Epithelial cell of esophagus (primary cell): ENCODE data around the gene MMRN1.

Source experiments
- DNase-seq: peaks from one replicate; pipeline ENCODE4 v3.0.0; 2010; ENCODE audit warnings: low read depth
- H3K4me3 ChIP-seq: 2 replicates; pipeline ENCODE4 v1.5.1; 2011; ENCODE audit warnings: mild to moderate bottlenecking, low read length, control low read depth
- TF ChIP-seq, protein P1 (sequence below): IDR thresholded peaks from 2 replicates; pipeline ENCODE4 v1.5.1; 2011; ENCODE audit warnings: low read depth, mild to moderate bottlenecking, low read length, control low read depth, inconsistent platforms; ENCODE audit not compliant: insufficient read depth; ENCODE audit errors: missing control alignments

MMRN1 gene, protein sequence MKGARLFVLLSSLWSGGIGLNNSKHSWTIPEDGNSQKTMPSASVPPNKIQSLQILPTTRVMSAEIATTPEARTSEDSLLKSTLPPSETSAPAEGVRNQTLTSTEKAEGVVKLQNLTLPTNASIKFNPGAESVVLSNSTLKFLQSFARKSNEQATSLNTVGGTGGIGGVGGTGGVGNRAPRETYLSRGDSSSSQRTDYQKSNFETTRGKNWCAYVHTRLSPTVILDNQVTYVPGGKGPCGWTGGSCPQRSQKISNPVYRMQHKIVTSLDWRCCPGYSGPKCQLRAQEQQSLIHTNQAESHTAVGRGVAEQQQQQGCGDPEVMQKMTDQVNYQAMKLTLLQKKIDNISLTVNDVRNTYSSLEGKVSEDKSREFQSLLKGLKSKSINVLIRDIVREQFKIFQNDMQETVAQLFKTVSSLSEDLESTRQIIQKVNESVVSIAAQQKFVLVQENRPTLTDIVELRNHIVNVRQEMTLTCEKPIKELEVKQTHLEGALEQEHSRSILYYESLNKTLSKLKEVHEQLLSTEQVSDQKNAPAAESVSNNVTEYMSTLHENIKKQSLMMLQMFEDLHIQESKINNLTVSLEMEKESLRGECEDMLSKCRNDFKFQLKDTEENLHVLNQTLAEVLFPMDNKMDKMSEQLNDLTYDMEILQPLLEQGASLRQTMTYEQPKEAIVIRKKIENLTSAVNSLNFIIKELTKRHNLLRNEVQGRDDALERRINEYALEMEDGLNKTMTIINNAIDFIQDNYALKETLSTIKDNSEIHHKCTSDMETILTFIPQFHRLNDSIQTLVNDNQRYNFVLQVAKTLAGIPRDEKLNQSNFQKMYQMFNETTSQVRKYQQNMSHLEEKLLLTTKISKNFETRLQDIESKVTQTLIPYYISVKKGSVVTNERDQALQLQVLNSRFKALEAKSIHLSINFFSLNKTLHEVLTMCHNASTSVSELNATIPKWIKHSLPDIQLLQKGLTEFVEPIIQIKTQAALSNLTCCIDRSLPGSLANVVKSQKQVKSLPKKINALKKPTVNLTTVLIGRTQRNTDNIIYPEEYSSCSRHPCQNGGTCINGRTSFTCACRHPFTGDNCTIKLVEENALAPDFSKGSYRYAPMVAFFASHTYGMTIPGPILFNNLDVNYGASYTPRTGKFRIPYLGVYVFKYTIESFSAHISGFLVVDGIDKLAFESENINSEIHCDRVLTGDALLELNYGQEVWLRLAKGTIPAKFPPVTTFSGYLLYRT

DNA sequence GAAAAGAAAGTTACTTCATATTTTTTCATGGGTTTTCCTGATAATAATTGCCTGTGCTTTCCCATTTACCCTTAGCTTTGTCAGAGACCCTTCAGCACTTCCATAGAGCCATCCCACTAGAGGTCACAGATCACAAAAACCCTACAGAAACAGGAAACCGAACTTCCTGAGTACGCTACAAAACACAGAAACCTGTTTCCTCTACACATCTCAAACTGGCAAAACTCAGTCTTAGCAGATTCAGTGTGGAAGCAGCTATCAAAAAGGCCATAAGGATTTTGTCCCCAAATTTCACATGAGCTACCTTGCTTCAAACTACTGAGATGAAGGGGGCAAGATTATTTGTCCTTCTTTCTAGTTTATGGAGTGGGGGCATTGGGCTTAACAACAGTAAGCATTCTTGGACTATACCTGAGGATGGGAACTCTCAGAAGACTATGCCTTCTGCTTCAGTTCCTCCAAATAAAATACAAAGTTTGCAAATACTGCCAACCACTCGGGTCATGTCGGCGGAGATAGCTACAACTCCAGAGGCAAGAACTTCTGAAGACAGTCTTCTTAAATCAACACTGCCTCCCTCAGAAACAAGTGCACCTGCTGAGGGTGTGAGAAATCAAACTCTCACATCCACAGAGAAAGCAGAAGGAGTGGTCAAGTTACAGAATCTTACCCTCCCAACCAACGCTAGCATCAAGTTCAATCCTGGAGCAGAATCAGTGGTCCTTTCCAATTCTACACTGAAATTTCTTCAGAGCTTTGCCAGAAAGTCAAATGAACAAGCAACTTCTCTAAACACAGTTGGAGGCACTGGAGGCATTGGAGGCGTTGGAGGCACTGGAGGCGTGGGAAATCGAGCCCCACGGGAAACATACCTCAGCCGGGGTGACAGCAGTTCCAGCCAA, at the start of gene MMRN1:
TSS of gene MMRN1 (plus strand) at position 206 of the 902 bp plus-strand sequence. CDS start at position 324, 118 bp downstream.
- TF ChIP-seq, protein P1, sequence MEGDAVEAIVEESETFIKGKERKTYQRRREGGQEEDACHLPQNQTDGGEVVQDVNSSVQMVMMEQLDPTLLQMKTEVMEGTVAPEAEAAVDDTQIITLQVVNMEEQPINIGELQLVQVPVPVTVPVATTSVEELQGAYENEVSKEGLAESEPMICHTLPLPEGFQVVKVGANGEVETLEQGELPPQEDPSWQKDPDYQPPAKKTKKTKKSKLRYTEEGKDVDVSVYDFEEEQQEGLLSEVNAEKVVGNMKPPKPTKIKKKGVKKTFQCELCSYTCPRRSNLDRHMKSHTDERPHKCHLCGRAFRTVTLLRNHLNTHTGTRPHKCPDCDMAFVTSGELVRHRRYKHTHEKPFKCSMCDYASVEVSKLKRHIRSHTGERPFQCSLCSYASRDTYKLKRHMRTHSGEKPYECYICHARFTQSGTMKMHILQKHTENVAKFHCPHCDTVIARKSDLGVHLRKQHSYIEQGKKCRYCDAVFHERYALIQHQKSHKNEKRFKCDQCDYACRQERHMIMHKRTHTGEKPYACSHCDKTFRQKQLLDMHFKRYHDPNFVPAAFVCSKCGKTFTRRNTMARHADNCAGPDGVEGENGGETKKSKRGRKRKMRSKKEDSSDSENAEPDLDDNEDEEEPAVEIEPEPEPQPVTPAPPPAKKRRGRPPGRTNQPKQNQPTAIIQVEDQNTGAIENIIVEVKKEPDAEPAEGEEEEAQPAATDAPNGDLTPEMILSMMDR: no peak
- H3K4me3 ChIP-seq: no peak within 1 kb of the TSS
- no peak for DNase-seq

DNA sequence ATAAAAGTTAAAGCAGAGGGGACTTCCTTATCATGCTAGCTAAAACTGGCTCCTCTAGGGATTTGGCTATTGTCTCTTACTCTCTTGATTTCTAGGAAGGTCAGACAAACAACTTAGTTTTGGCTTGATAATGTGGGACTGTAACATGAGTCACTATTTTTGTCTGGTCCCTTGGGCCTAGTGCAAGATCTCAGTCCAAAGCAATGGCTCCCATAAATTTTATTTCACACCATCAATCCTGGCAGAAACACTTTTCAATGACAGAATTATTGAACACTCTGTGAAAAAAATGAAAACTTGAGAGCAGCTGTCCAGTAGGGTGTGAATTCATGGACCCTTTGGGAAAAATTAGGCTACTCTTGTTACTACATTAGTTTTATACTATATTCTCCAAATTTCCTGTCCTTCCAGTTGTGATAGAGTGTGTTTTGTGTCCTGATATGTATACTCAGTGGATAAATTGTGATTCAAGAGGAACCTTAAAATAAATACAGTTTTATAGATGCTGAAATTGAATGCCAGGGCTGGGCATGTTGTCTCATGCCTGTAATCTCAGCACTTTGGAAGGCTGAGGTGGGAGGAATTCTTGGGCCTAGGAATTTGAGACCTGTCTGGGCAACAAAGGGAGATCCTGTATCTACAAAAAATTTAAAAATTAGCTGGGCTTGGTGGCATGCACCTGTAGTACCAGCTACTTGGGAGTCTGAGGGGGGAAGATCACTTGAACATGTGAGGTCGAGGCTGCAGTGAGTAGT, 46.9 kb upstream of the MMRN1 start:
- peak; percentile 84 for DNase-seq
- TF ChIP-seq, protein P1: no peak
- H3K4me3 ChIP-seq: no peak overlapping the region

DNA sequence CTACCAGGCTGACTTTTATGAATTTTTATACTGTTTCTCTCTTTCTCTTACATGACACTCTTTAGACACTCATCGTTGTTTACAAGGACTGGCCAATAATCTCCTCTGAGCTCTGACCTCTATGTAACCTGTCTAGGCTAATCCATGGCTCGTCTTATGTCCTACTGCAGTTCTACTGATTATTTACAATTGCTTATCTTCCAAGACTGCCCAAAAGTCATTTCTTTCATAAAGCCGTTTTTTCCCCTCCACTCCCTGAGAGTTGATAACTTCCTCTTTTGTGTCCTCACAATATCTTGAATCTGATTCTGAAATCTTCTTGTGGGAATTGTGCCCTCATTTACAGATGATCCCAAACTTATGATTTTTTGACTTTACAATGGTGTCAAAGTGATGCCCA, 39.4 kb upstream of the MMRN1 start:
- no peak for DNase-seq
- TF ChIP-seq, protein P1: no peak
- no peak overlapping the region for H3K4me3 ChIP-seq

DNA sequence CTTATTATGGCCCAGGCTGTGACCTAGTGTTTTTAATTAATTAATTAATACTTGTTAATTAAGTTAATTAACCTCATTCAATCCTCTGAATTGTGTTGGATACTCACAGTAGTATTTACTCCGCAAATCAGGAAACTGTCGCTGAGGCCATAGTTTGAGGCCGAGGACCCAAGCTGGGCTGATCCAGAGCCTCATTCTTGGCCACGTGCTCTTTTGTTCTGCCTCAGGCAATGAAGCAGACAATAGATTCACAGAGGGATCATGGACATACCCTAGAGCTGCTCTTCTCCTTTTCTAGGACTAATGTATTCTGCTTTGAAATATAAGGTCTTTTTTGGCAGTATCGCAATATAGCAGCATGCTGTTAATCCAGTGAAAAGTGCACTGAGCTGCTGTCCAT, 33.7 kb upstream of the MMRN1 start:
- TF ChIP-seq, protein P1: no peak
- no peak for DNase-seq
- H3K4me3 ChIP-seq: no peak overlapping the region

DNA sequence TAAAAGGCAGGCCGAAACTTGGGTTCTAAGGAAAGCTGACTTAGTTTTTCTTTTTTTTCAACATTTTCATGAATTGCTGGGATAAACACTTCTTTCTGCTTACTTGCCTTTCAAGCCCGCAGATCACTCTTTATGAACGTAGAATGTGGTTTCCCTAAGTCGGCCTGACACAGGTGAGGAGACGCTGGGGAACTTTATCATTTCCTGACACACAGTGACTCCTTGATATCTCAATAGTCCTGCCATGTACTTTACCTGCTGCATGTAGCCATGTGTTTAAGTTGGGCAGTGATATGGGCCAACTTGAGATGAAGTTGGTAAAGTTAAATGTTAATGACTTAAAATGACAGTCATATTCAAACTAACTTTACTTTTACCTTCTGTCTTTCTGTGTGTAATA, 31.1 kb upstream of the MMRN1 start:
- no peak overlapping the region for H3K4me3 ChIP-seq
- TF ChIP-seq, protein P1: no peak
- DNase-seq: no peak
